ENCODE measurements around the gene HDDC2. TPM values are rescaled to one million over a fixed set of nuclear protein-coding genes. Genes with fewer than 3 reads are reported as not detected.

The HDDC2 gene
- total RNA-seq, 1 experiment from 2014 or later: 95.6 TPM

GRCh38 chr6:125251516-125252220 lies 50.1 kb downstream of the HDDC2 start (continued):
- no peak for TF ChIP-seq EZH2phosphoT487 (IDR thresholded peaks at IDR 0.05; ENCODE audit: borderline replicate concordance)

GRCh38 chr6:125250511-125250910 lies 51.3 kb downstream of the HDDC2 start:
- H4K20me1 ChIP-seq (ENCODE audit: insufficient read depth): no peaks in the 10 kb centered on the region
- H3K27me3 ChIP-seq (ENCODE audit: insufficient read depth, low read length): no peaks in the 10 kb centered on the region
- CTCF ChIA-PET: no interaction called here
- BruUV-seq (replicated peaks): no TSS peak
- H3K4me3 ChIP-seq (replicated peaks in 1 of 2; ENCODE audit: low read depth in 1 of 2, low read length in 2 of 2): no peak overlapping the region
- TF ChIP-seq ELF1 (IDR thresholded peaks at IDR 0.05; ENCODE audit: borderline replicate concordance, low read depth): no peak
- TF ChIP-seq CEBPB (IDR thresholded peaks at IDR 0.05; ENCODE audit: low read depth): no peak
- TF ChIP-seq, protein P1, sequence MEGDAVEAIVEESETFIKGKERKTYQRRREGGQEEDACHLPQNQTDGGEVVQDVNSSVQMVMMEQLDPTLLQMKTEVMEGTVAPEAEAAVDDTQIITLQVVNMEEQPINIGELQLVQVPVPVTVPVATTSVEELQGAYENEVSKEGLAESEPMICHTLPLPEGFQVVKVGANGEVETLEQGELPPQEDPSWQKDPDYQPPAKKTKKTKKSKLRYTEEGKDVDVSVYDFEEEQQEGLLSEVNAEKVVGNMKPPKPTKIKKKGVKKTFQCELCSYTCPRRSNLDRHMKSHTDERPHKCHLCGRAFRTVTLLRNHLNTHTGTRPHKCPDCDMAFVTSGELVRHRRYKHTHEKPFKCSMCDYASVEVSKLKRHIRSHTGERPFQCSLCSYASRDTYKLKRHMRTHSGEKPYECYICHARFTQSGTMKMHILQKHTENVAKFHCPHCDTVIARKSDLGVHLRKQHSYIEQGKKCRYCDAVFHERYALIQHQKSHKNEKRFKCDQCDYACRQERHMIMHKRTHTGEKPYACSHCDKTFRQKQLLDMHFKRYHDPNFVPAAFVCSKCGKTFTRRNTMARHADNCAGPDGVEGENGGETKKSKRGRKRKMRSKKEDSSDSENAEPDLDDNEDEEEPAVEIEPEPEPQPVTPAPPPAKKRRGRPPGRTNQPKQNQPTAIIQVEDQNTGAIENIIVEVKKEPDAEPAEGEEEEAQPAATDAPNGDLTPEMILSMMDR (IDR thresholded peaks at IDR 0.05 in 2 of 3, conservative IDR thresholded peaks at IDR 0.05 in 1 of 3; ENCODE audit: borderline replicate concordance in 1 of 3, insufficient read depth in 1 of 3, low read depth in 2 of 3, low read length in 2 of 3): no peak
- TF ChIP-seq CBX3 (IDR thresholded peaks at IDR 0.05; ENCODE audit: low read depth): no peak
- TF ChIP-seq ZFX (IDR thresholded peaks at IDR 0.05): no peak
- H3K9ac ChIP-seq (ENCODE audit: low read length): no peak overlapping the region
- RAD21 ChIA-PET (ENCODE audit: low non-redundant PET in 1 of 2, low total read pairs in 2 of 2, uncharacterized antibody in 2 of 2, unreplicated experiment in 2 of 2): no interaction called here
- H2AFZ ChIP-seq (ENCODE audit: low read depth, low read length, poor library complexity, severe bottlenecking): no peak overlapping the region
- H3K36me3 ChIP-seq (ENCODE audit: control insufficient read depth in 1 of 2, insufficient read depth in 2 of 2, low read length in 2 of 2): no peaks in the 10 kb centered on the region
- no peak for DNase-seq (ENCODE audit: low read depth, low spot score)
- no peaks in the 10 kb centered on the region; the same call in 1 of the 2 replicates for H3K79me2 ChIP-seq (ENCODE audit: insufficient read depth, low read length)
- intact Hi-C loops (cut with micrococcal nuclease): no loop called here
- ATAC-seq: no peak
- no peaks in the 10 kb centered on the region for H3K9me3 ChIP-seq (ENCODE audit: control insufficient read depth in 1 of 2, insufficient read depth in 1 of 2, low read depth in 1 of 2, low read length in 2 of 2)
- no peaks in the 10 kb centered on the region for H3K9me2 ChIP-seq (ENCODE audit: insufficient read depth)
- POLR2A ChIA-PET: no interaction called here
- H3K4me2 ChIP-seq (ENCODE audit: low read length): no peak overlapping the region
- H3K27ac ChIP-seq (ENCODE audit: low read depth, low read length): no peak overlapping the region
- peaks cover 5 to 7% of the 10 kb centered on the region in 2 experiments; a peak in 2 of 4 replicates for H3K4me1 ChIP-seq (ENCODE audit: control insufficient read depth in 1 of 2, insufficient read depth in 2 of 2, low read length in 2 of 2)

Data from HCT116 (cell line).